HL-60/S4 treated with retinoic acid at 250 ng/mL for 4 days and 3 days (cell line): Measurements from ENCODE around the gene PDE9A.
"Not testable (repeated sequence)": the region's sequence is repeated elsewhere in the genome, so short reads cannot be mapped to it uniquely, and the experiment has no call there.

Experiments
- in situ Hi-C: fragments of 300-500 bp; cut with MboI; formaldehyde crosslinking; loops from 2 replicates; pipeline ENCODE4 v1.7.0; 2022; ENCODE audit warnings: low sequenced_read_pairs

The PDE9A gene

DNA sequence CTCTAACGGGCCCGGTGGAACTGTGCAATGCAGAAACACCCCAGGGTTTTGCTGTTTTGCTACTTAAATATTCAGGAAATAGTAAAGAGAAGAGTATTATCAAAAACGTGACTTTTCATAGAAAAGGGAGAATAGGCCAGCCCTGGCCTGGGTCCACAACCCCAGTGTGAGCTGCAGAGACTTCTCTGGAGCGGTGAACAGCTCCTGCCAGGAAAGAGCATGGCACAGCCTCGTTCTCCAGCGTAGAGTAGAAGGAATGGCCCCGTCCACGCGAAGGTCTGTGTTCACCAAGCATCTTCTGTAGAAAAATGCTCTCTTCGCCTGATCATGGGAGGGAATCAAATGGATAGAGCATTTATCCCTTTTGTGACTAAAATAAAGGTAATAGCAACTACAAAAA, 51.4 kb downstream of the PDE9A start:
- in situ Hi-C loops = no loop called here

DNA sequence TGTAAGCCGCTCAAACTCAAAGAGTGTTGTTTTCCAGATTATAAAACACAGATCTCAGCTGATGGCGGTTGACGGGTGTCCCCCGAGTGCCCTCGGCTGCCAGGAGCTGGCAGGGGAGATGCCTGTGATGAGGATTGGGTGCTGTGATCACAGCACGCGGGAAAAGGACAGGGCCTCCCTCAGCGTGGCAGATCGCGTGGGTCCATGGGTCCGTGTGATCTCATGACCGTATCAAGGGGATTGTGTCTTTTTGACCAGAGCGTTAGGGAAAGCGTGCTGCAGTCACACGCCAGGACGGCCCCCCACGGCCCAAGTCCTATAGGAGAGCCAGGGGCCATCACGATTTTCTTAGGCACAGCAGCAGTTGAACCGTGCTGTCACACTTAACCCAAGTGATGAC, 51.9 kb downstream of the PDE9A start:
- in situ Hi-C loops = no loop called here

DNA sequence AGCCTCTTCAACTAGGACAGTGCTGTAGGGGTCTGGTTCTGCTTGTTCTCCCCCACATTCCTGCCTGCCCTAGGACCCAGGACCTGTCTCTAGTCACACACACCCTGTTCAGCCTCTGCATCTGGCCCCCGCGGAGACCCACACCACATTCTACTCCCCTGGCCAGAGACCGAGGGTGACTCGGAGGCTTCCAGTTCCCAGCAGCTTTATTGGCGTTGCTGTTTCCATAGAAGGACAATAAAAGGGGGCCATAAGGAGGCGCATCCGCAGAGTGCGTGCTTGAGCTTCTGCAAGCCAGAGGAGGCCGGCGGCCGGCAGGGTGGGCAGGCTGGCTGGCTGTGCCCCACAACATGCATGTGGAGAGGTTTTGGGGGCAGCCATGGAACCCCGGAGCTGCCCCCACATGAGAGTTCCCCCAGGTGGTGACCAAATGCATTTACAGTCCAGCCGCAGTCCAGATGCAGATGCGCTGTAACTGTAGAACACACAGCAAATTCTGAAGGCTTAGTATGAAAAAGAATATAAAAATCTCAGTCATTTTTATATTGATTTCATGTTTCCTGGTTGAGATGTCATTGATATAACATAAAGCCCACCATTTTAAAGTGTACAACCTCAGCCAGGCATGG, 52.4 kb downstream of the PDE9A start:
- in situ Hi-C loops = no loop called here

DNA sequence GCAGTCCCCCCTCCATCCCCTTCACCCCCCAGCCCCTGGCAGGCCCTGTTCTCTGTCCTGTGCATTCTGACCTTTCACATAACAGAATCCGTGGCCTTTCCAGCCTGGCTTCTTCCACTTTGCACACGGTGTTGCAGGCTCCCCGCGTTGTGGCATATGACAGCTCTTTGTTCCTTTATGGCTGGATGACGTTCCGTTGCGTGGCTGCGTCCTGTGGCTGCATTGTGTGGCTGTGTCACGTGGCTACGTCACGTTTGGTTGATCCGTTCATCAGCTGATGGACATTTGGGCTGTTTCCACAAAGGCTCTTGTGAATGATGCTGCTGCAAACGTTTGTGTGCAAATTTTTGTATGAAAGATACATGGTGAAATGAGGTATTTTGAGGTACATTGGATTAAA, 53.3 kb downstream of the PDE9A start:
- in situ Hi-C loops = no loop called here

DNA sequence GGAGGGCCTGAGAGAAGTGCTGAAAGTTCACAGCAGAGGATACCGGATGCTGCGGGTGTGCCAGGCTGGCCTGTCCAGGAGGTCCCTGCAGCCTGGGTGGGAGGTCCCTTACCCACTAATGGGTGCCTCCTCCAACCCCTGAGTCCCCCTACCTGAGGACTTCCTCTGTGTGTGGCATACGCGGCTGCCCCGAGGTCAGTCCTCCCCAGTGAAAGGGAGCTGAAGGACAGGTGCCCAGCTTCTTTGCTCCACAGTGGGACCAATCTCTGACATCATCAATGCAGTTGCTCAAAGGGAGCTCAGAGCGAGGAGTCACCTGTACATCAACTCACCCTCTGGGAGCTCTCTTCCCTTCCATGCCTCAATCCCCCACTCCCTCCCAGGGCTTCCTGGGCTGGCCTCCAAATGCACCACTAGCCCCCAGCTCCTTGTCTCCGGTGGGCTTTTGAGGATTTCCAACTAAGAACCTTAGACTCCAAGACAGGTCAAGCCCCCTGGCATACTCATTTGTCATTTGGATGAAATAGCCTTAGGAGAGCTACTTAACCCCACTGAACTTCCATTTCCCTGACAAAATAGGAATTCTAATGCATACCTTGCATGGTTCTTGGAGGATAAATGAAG, 53.9 kb downstream of the PDE9A start:
- in situ Hi-C loops = no loop called here

DNA sequence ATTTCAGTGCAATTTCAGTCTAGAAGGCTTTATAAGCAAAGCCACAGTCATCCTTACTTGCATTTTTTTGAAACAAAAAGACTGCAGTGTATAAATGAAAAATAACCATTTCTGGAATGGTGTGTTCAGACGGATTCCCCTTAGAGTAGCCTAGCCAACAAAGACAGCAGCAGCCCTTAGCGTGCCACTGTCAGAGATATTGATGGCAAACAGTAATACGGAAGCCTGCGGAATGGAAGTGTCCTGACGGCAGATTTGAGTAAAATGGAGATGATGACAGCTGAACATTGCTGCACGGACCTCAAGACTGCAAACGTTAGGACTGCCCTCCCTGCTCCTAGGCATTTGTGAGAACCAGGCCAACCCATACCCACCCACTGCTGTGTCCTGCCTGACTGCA, 54.7 kb downstream of the PDE9A start:
- in situ Hi-C loops = no loop called here

DNA sequence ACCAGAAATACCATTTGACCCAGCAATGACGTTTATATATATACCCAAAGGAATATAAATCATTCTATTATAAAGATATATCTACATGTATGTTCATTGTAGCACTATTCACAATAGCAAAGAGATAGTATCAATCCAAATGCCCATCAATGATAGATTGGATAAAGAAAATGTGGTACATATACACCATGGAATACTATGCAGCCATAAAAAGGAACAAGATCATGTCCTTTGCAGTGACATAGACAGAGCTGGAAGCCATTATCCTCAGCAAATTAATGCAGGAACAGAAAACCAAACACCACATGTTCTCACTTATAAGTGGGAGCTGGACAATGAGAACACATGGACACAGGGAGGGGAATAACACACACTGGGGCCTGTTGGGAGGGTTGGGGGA, 55.5 kb downstream of the PDE9A start:
- in situ Hi-C loops = not testable (repeated sequence)

DNA sequence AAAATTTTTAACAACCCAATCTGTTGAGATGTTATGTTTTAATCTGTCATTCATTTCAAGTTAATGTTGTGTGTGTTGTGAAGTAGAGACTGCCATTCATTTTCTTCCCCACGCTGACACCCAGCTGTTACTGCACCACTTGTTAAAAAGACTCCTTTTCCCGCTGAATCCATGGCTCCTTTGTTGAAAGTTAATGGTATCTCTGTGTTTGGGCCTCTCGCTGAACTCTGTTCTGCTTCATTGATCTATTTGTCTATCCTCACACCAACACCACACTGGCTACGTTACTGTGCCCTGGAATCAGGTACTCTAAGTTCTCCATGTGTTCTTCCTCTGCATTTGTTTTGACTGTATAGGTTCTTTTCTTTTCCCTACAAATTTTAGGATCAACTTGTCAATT, 58.2 kb downstream of the PDE9A start:
- in situ Hi-C loops = no loop called here

DNA sequence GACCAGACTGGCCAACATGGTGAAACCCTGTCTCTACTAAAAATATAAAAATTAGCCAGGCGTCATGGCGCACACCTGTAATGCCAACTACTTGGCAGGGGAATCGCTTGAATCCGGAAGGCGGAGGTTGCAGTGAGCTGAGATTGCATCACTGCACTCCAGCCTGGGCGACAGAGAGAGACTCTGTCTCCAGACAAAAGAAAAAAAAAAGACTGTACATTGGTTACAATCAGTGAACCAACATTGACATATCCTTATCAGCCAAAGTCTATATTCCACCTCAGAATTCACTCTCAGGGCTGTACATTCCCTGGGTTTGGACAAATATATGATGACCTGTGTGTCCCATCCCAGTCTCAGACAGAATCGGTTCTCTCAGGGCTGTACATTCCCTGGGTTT, 62.0 kb downstream of the PDE9A start:
- in situ Hi-C loops = not testable (repeated sequence)

DNA sequence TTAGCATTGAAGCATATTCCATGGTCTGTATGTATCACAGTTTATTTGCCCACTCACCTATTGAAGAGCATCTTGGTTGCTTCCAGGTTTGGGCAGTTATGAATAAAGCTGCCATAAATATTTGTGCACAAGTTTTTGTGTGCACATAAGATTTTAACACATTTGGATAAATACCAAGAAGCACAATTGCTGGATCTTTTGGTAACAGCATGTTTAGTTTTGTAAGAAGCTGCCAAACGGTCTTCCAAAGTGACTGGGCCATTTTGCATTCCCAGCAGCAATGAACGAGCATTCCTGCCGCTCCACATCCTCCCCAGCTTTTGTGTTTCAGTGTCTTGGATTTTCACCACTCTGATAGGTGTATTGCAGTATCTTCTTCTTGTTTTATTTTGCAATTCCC, 62.7 kb downstream of the PDE9A start:
- in situ Hi-C loops = no loop called here

DNA sequence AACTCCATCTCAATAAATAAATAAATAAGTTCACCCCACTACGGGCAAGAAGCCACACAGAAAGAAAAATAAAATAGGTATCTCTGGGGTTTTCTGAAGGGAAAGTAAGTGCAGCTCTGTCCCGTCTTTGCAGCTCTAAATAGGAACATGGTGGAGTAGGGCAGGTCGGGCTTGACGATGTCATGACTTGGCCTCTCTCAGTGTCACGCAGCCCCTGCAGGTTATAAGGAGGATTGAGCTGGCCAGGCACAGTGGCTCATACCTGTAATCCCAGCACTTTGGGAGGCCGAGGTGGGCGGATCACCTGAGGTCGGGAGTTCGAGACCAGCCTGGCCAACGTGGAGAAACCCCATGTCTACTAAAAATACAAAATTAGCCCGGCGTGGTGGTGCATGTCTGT, 67.1 kb downstream of the PDE9A start:
- in situ Hi-C loops = not testable (repeated sequence)

DNA sequence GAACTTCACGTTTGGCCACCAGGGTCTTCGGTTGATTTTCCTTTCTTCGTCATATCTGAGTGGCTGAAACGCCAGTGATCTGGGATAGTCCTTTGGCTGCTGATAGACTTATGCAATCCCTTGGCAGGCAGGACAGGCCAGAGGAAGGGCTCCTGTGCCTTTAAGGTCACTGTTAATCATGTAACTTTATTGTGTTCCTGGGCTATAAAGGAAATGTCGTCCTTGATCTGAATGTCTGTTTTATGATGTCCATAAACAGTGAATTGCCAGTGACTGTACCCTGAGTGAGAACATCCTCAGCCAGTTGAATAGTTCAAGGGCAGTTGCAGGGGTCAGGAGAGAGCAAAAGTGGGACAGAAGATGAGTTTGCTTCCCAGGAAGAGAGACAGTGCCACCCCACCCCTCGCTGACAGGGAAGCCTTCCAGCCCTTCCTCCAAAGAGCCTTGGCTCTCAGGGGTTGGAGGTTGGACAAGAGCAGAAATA, 68.0 kb downstream of the PDE9A start:
- in situ Hi-C loops = no loop called here

DNA sequence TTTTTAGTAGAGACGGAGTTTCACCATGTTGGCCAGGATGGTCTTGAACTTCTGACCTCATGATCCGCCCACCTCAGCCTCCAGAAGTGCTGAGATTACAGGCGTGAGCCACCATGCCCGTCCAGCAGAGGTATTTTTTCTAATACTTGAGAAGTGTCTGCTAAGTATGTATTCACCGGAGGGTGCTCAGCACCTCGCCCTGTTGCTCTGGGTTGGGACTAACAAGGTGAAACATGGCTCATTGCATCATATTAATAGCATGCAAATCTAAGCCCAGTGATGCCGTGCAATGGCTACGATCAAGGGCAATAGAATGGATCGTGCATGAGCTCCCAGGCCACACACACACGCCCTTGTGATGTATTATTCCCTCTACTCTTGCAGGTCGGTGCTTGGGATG, 68.7 kb downstream of the PDE9A start:
- in situ Hi-C loops = no loop called here

DNA sequence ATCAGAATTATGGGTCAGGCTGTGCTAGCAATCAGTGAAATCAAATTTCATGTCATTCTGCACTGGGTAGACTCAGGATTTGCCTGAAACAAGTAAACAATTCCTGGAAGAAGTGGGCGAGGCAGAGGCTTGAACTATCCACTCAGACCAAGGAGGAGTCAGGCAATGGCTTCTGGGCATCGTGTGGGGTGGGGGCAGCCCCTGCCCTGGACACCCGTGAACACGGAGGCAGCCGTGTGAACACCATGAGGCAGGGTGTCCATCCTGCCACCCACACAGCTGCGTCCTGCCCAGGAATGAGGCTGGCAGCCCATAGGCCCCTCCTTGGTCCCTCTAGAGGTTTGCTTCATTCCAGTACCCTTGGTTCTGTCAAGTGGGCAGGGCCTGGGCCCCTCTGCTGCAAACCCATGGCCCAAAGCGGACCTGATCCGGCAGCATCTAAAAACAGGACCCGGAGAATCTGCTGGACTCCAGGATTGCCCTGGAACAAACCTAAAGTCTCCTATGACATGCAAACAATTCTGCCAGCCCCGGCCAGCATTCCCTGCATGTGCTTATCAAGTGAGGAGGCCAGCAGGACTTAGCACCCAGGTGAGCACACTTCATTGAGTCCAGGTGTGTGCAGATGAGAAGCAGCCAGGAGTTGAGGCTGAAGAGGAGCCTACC, 69.5 kb downstream of the PDE9A start:
- in situ Hi-C loops = no loop called here

DNA sequence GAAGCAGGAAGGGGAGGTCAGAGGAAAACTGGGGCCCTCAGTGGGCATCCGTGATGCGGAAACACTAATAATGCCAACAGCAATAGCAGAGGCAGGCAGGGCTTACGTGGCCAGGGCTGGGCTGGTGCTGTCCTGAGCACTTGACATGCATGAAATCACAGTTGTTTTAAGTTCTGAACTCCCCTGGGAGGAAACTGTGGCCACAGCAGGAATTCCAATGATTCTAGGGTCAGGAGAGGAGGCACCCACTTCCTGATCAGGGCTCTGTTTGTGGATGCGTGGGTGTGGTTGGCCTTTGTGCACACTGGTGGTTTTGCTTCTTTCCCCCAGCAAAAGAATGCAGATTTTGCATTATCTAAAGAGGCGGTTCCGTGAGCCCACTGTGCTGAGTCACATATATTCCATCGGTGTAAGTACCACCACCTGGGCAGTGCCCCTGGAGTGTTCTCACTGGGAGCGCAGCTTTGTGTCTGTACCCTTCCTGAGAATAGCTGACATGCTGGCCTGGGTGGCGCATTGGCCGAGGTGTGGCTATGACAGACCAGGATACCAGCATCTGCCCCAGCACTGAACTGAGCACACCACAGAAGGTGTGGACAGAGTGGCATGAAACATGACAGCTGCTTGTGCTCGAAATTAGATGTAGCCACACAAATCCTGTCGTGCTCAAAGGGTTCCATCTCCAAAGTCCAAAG, 71.0 kb downstream of the PDE9A start:
- in situ Hi-C loops = no loop called here

DNA sequence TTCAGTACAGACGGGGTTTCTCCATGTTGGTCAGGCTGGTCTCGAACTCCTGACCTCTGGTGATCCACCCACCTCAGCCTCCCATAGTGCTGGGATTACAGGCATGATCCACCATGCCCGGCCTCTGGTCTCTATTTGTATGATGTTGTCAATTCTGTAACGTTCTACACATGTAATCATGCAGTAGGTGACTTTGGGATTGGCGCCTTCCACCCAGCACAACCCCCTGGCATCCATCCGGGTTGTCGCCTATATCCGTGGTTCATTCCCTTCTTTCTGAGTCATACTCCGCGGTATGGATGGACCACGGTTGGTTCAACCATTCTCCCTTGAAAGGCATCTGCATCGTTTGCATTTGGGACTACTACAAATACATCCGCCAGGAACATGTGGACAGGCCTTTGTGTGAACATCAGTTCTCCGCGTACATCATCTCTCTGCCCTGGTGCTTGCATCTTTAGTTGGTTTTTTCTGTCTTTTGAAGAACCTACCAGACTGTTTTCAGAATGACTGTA, 72.1 kb downstream of the PDE9A start:
- in situ Hi-C loops = no loop called here

DNA sequence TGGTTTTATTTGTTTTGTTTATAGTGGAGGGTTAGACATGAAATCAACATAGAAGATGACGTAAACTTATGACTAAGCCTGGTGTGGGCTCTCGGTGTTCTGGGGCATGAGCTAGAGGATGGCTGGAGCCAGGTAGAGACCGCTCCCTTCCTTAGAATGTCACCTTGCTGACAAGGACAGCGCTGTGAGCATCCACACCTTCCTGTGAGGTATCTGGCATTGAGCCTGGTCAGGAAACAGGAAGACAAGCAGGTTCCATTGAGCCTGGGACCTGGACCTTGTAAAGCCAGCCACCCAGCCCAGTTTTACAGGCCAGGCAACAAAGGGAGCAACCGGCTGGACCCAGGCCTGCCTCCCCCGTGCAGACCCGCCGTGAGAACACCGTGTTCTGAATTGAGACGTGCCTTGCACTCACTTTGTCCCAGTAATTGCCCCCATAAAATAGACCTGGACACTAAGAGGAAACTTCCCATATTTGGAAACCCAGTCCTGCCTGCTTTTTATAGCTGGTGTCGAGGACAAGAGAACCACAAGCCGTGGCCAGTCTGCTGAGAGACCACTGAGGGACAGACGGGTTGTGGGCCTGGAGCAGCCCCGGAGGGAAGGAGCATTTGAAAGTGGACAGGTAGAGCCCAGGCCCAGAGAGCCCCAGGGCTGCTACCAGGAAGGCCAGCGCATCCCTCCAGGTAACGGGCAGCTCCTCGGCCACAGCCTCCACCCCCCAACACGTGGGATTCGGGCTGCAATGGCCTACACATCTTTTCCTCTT, 78.0 kb downstream of the PDE9A start:
- in situ Hi-C loops = no loop called here

DNA sequence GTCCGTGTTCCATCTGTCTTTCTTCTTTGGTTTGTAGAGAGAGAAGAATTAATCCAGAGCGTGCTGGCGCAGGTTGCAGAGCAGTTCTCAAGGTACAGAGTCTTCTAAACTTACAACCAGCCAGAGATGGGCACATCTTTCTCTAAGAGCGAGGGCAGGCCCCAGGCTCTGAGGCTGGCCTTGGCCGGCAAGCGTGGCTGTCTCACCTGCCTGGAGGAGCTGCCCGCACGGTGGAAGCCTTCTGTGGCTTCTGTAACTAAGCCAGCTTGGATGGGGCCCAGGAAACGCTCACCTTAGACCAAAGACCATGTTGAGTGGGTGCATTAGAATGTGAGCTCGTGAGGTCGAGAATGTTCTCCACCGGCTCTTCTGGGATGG, 78.6 kb downstream of the PDE9A start:
- in situ Hi-C loops = no loop called here

DNA sequence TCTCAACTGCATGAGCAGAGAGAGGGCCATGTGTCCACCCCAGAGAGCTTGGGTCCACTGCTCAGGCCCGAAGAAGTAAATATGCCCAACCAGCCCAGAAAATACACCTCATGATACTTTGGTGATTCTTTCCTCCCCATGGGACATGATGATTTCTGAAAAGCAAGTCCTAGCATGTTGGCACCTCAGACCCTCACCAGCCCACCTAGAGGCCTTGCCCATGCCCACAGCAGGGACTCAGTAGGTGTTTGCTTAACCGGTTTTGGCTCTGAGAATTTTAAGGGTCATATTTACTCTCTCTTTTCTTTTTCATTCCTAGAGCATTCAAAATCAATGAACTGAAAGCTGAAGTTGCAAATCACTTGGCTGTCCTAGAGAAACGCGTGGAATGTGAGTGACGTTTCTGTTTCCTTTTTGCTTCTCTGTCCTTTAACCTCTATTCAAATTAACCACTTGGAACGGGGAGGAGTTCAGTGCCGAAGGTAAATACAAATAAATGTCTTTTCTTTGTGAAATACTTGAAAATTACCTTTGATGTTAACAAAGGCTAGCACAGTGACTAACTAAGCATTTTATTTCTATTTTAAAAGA, 79.7 kb downstream of the PDE9A start:
- in situ Hi-C loops = no loop called here

DNA sequence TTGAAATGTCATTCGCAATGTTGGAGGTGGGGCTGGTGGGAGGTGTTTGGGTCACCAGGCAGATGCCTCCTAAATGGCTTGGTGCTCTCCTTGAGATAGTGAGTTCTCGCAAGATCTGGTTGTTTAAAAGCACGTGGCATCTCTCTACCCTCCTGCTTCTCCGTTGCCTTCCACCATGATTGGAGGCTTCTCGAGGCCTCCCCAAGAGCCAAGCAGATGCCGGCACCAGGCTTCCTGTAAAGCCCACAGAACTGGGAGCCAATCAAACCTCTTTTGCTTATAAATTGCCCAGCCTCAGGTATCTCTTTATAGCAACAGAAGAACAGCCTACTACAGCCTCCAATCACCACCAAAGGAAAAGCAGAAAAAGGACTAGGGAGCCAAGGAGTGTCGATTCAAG, 80.5 kb downstream of the PDE9A start:
- in situ Hi-C loops = no loop called here
